WTC11 (cell line): ENCODE data around the gene SNX32.
"Not testable (repeated sequence)": the region's sequence is repeated elsewhere in the genome, so short reads cannot be mapped to it uniquely, and the experiment has no call there.

Source experiments
- CREM ChIP-seq: sonication (generic); formaldehyde crosslinking; IDR thresholded peaks from 2 replicates; pipeline ENCODE4 v1.8.1; 2022; ENCODE audit warnings: mild to moderate bottlenecking, missing genetic modification reagents, moderate library complexity
- ELF4 ChIP-seq: sonication (generic); formaldehyde crosslinking; IDR thresholded peaks from 2 replicates; pipeline ENCODE4 v1.8.1; 2022; ENCODE audit warnings: low read depth, mild to moderate bottlenecking, moderate library complexity, missing genetic modification reagents
- JAZF1 ChIP-seq: fragments of 250-450 bp; sonication (Bioruptor Pico); IDR thresholded peaks from 2 replicates; pipeline ENCODE4 v1.9.0; 2021; ENCODE audit warnings: moderate library complexity, mild to moderate bottlenecking, inconsistent platforms
- TF ChIP-seq, protein P1 (sequence below): sonication (generic); formaldehyde crosslinking; IDR thresholded peaks from 2 replicates; pipeline ENCODE4 v1.8.1; 2022; ENCODE audit warnings: mild to moderate bottlenecking, moderate library complexity, missing genetic modification reagents

DNA sequence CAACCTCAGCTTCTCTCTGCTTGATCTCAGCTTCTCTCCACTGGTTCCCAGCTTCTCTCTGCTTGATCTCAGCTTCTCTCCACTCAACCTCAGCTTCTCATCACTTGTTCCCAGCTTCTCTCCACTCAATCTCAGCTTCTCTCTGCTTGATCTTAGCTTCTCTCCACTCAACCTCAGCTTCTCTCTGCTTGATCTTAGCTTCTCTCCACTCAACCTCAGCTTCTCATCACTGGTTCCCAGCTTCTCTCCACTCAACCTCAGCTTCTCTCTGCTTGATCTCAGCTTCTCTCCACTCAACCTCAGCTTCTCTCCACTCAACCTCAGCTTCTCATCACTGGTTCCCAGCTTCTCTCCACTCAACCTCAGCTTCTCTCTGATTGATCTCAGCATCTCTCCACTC lies 1.5 kb upstream of the SNX32 start:
- TF ChIP-seq, protein P1, sequence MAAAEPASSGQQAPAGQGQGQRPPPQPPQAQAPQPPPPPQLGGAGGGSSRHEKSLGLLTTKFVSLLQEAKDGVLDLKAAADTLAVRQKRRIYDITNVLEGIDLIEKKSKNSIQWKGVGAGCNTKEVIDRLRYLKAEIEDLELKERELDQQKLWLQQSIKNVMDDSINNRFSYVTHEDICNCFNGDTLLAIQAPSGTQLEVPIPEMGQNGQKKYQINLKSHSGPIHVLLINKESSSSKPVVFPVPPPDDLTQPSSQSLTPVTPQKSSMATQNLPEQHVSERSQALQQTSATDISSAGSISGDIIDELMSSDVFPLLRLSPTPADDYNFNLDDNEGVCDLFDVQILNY (CRISPR knock-in tag): not testable (repeated sequence)
- TF ChIP-seq JAZF1, CREM, ELF4 (CRISPR knock-in tag): not testable (repeated sequence)
